CD4-positive, alpha-beta T cell treated with Interleukin-21 for 1 hour (primary cell): Measurements from ENCODE around the gene FOXP1.
A peak's percentile ranks its signal among the peaks of the same experiment; 100 is the strongest.

Experiments used
- DNase-seq: peaks from one replicate; pipeline ENCODE4 v3.0.0-alpha.2; 2020

FOXP1 gene

GRCh38 chr3:71251156-71251775 lies 332.3 kb downstream of the FOXP1 start:
- no peak for DNase-seq

GRCh38 chr3:71250026-71250425 lies 333.5 kb downstream of the FOXP1 start:
- DNase-seq, result no peak

- no peak for DNase-seq
Measured at GRCh38 chr3:71247958-71248335, 335.6 kb downstream of the FOXP1 start.

DNA sequence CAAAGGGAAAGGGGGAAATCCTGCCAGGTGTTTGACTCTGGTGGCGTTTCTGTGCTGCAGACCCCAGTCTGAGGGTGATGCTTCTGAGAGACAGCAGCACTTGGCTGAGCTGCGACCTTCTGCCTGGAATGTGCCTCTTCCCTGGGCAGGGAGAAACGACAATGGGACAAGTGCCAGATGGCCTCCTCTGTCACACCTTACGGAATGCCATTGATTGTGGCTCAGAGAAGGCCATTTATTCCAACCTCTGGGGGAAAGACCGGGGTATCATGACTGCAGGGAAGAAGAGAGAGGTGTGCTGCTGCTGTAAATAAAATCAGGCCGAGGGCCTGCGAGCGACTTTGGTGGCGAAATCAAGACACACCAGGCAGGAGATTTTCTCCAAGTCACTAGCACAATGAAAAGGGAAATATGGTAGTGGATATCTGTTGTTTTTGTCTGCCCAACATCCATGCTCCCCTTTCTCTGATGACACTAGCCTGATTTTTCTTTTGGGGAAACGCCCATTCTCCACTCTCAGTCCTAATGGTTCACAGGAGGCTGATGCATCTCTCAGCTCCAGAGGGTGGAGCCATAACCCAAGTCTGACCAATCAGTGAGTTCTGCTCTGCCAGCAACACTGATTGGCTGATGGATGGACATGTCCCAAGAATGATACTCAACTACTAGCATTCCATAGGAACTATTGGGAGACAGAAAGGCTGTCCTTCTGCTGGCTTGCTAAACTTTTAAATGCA lies 336.1 kb downstream of the FOXP1 start:
- DNase-seq, result no peak

DNA sequence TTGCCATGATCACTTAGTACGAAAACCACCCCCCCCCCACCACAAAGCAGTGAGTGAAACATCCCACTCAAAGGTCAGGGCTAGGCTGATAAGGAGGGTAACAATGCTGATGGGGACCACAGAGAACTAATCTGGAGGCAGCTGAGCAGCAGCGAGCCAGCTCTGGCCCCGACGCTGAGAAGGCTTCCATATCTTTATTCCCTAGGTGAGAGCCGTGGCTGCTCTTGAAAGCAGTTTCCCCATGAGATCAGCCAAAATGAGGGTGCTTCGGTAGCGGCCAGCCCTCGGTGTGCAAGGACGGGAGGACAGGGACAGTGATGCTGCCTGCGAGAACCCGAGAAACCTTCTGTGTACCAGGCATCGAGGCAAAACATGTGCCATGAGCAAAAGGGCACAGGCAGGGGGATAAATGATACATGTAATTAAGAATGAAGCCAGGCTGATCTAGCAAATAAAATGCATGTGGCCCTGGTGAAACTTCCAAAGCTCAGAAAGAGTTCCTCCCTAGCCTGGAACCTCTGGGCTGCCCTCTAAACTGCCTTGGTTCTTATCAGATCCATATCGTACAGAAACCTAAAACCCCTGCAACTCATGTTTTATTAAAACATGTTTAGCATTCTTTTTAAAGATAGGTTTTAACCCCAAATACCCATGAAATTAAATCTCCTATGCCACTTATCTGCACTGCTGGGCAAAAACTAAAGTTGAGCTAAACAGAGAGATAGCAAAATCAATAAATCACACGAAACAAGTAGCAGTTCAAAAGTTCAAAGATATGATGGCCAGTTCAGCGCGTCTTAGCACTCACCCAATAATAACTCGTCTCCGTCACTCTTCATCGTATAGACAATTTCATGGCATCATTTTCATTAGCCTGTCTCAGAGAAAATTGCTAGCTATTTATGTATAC lies 337.3 kb downstream of the FOXP1 start:
- DNase-seq, result no peak

GRCh38 chr3:71244826-71245488 lies 338.6 kb downstream of the FOXP1 start:
- DNase-seq, result no peak

DNA sequence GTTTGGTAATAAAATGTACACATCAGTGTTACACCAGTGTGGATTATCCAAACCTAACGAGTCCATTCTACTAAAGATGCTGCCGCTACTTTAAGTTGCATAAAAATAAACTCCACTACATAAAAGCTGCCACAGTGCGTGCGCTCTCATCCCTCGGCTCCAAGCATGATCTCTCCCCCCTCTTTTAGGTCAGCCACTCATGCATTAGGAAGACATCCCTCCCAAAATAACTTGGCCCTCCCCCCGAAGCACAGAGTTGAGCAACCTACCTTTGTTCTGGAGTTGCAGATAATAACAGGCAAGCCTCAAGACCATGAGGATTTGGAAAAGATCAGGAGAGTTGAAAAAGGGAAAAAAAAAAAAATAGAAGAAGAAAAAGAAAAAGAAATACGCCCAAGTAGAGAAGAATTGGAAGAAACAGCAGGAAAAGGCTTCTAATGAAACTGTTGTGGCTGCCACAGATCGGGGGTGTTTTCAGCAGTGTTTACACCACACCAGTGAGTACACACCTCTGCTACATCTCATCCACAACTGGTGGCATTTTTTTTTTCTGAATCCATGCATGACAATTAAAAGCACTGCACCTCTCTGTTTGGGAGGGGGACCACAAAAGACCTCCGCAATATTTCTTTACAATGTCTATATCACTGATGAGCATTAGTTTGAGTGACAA lies 339.2 kb downstream of the FOXP1 start:
- DNase-seq, result no peak

GRCh38 chr3:71243229-71243628 lies 340.3 kb downstream of the FOXP1 start:
- DNase-seq, result no peak

DNA sequence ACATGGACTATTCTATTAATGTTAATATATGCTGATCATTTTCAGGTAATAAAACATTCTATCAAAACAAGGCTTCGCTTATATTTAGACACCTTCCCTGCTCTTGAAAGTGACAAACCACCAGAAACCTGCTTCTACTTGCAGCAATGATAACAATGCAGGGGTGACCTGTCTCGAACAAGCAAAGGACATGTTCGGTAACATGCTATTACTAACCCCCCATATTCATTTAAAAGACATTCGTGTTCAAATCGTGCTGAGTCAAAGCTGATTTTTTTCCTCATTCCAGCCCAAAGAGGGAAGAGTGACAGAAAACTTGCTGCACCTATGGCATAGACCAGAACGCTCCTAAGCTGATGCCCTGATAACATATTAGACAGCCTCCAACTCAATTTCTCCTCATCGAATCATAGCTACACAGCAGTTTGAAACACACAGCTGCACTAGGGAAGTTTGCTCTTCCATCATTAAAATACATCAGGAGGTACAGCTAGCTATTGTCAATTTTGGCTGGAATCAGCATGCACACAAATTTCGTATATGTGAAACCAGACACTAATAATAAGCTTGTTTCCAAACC lies 341.5 kb downstream of the FOXP1 start:
- DNase-seq, result no peak

DNA sequence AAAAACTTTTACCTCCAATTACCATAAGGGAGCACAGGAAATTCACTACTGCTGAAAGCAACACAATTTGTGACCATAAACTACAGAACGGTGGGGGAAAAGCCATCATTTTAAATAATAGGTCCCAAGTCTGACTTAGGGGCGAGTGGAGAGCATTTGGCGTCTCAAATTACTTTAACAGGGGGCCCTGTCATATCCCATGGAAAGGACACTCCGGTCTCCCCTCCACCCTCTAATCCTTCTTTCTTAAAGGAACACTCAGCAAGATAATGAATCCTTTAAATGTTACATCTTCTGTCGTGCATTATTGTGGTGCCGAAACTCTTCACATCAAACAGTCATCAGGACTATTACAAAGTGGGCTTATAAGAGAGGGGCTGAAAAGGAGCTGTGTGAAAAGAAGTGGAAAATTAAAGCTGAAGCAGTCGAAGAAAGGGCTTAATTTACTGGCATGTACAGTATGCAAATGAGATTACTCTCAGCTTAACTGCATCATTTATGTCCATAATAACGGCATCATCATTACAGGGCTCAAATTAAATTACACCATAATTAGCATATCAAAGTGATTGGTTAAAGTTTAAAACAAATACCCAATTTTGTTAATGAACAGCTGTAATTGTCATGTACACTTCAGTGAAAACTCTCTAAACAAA lies 342.2 kb downstream of the FOXP1 start:
- DNase-seq, result no peak

DNA sequence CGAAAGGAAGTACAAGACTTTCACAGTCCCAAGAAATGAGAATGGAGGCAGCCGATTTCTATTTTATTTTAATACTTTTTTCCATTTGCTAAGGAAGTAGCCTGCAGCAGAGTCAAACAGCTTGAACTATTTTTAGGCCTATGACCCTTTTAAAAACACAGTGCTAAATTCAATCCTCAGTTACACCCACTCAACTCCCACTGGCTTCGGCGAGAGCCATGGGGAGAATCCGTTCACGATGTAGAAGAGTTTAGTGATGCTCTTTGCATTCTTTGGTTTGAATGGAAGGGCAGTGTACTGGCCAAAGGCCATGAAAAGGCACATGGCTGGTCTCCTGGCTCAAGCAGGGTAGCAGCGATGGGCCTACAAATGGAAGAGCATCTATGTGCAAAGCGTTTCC lies 343.5 kb downstream of the FOXP1 start:
- DNase-seq, result no peak

DNA sequence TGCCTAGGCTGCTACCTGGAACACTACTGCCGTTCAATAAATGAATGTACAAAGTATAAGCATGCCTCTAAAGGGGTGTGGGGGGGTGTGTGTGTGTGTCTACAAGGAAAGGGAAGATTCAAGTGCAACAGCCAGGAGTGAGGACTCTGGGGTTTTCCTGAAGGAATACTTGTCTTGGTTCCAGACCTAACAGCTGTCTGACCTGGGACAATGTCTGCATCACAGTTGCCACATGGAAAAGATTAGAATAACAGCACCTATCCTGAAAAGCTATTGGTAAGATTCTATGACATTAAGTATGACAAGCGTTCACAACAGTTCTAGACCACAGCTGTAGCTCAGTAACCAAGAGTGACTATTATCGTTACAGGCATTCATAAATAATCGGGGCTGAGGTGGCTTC lies 345.2 kb downstream of the FOXP1 start:
- DNase-seq, result no peak

- DNase-seq, result no peak
Measured at GRCh38 chr3:71237672-71238071, 345.9 kb downstream of the FOXP1 start.

- DNase-seq, result no peak
Measured at GRCh38 chr3:71235846-71236245, 347.7 kb downstream of the FOXP1 start.

DNA sequence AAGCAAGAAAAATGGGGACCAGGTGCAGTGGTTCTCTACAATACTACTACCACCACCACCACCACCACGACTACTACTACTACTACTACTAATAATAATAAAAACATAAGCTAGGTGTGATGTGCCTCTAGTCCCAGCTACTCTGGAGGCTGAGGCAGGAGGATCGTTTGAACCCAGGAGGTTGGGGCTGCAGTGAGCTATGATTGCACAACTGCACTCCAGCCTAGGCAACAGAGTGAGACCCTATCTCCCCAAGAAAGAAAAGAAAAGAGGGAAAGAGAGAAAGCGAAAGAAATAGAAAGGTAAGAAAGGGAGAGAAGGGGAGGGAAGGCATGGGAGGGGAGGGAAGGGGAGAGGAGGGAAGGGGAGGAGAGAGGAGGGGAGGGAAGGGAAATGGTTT lies 350.6 kb downstream of the FOXP1 start:
- no peak for DNase-seq

- DNase-seq, result no peak
Measured at GRCh38 chr3:71232175-71232679, 351.3 kb downstream of the FOXP1 start.

DNA sequence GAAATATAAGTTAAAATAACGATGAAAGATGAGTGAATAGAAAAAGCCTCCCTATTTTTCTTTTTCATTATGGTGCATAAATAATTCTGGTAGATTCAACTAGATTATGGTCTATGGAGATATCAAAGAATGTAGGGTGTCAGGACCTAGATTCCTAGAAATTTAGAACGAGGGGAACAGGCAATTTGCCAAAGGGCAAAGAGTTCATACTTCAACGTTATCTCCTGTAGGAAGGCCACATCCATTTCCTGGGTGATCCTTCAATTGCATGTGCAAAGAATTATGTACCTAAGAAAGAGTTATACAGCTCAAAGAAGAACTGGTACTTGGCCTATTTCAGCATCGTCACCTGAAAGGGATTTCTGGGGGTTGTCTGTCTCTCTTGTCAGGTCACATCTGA lies 351.8 kb downstream of the FOXP1 start:
- no peak for DNase-seq

DNA sequence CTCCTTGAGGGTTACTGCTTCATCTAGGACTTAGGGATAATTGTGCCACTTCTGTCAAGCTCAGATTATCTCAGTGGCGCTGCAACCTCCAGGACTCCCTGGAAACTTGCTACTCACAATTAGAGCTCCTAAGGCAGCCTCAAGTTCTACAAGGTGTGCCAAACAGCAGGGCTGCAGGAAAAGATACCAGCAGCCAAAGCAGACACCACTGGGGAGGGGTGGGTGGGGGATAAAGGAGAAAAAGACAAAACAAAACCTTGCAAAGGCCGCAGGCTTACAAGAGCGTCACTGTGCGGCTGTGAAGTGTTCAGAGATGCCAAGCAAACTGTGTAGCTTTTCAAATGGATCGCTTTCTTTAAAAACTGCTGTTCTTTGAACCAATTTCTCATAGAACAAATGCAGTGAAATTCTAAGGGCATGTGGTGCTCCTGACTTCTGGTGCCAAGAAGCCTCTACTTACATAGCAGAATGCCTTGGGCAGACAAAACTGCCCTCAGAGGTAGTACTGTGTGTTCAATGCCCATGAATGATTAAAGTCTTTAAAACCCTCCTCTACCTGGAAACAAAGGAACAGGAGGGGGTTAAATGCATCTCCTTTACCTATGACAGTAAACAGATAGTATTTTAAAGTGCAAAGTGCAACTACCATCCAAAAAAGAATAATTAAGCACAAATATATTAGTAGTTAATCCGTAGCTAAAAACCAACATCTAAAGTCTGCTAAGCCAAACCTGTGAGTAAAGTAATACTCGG lies 353.4 kb downstream of the FOXP1 start:
- no peak for DNase-seq

DNA sequence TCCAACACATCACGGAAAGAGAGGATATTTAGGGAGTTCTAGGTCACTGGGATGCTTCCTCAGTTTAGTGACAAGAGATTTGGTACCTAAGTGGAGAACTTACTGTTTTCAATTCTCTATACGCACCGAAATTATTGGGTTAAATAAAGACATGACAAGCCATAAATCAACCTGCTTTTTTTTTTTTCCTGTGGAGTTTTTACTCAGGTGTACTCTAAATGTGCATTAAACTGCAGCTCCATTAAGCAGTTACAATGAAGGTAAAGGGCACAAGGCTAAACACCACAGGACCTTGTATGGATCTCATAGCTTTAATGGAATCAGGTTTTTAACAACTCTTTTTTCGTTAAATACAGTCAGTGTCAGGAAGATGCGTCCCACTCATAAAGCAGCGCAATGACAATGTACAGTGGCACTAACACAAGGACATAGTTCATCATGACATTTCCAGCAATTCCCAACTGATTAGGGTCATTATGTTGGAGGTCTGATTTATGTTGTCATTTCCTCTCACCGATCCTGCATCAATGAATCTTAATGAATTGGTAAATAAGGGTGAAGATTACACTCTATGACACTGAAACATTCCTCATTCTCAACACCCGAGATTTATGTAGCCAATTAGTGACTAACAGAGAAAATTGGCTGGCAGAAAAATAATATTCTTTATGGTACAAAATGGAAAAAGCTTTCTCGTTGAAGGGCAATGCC lies 355.2 kb downstream of the FOXP1 start:
- no peak for DNase-seq

- peak; percentile 15 for DNase-seq
Measured at GRCh38 chr3:71227270-71227661, 356.3 kb downstream of the FOXP1 start.
